Progenitor cell of endocrine pancreas (in vitro differentiated cells): ENCODE measurements around the gene CYP2W1. TPM values are rescaled to one million over a fixed set of nuclear protein-coding genes. Genes with fewer than 3 reads are reported as not detected.

Experiments used
- DNase-seq: peaks from one replicate; pipeline ENCODE4 v3.0.0; 2021; ENCODE audit warnings: low spot score; ENCODE audit not compliant: unreplicated experiment
- H3K27ac Mint-ChIP-seq: 2 replicates; pipeline ENCODE4 v1.8.0; 2021; ENCODE audit warnings: mild to moderate bottlenecking, moderate library complexity, mixed read lengths
- H3K27me3 Mint-ChIP-seq: 2 replicates; pipeline ENCODE4 v1.8.0; 2021; ENCODE audit warnings: mixed read lengths
- H3K36me3 Mint-ChIP-seq: 2 replicates; pipeline ENCODE4 v1.8.0; 2022; ENCODE audit warnings: mixed read lengths; ENCODE audit not compliant: insufficient read depth
- H3K4me1 Mint-ChIP-seq: 2 replicates; pipeline ENCODE4 v1.8.0; 2021; ENCODE audit warnings: low read depth, mixed read lengths
- H3K4me3 Mint-ChIP-seq: 2 replicates; pipeline ENCODE4 v1.8.0; 2021; ENCODE audit warnings: low read depth, mild to moderate bottlenecking, moderate library complexity, mixed read lengths
- H3K9me3 Mint-ChIP-seq: 2 replicates; pipeline ENCODE4 v1.8.0; 2021; ENCODE audit warnings: low read depth, mixed read lengths
- total RNA-seq: library from RNA; stranded (reverse); gene quantifications from 2 replicates; pipeline ENCODE4 v1.2.1, GENCODE V29; 2021
- TF ChIP-seq, protein P1 (sequence below): fragments of 200-600 bp; sonication (generic); IDR thresholded peaks from one replicate; pipeline ENCODE4 v1.5.0; 2021; ENCODE audit warnings: antibody characterized with exemption, mild to moderate bottlenecking; ENCODE audit not compliant: unreplicated experiment

Gene CYP2W1
- total RNA-seq, 1 donor from 2014 or later = 1.2 TPM

DNA sequence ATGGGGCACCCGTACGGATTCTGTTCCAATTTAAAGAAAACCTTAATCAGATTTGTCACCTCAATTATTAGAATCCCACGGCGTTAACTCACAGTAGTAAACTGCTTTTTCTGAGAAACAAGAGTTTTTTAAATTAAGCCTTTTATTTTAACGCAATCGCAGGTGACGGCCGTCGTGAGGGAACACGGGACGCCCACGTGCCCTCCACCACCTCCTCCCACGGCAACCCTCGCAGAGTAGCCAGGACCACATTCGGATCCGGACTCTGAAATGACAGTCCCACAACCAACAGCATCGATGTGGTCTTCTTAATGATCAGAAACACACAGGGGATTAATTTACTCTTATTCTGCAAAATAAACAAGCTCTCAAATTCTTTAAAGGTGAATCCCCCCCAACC is 39.4 kb downstream of the CYP2W1 start:
- H3K27me3 Mint-ChIP-seq = no peaks in the 10 kb centered on the region
- no peak for DNase-seq
- H3K4me1 Mint-ChIP-seq = peaks cover 6% of the 10 kb centered on the region
- no peak overlapping the region for H3K27ac Mint-ChIP-seq
- H3K36me3 Mint-ChIP-seq = peaks cover 19% of the 10 kb centered on the region
- no peak overlapping the region for H3K4me3 Mint-ChIP-seq
- H3K9me3 Mint-ChIP-seq = no peaks in the 10 kb centered on the region
- TF ChIP-seq, protein P1, sequence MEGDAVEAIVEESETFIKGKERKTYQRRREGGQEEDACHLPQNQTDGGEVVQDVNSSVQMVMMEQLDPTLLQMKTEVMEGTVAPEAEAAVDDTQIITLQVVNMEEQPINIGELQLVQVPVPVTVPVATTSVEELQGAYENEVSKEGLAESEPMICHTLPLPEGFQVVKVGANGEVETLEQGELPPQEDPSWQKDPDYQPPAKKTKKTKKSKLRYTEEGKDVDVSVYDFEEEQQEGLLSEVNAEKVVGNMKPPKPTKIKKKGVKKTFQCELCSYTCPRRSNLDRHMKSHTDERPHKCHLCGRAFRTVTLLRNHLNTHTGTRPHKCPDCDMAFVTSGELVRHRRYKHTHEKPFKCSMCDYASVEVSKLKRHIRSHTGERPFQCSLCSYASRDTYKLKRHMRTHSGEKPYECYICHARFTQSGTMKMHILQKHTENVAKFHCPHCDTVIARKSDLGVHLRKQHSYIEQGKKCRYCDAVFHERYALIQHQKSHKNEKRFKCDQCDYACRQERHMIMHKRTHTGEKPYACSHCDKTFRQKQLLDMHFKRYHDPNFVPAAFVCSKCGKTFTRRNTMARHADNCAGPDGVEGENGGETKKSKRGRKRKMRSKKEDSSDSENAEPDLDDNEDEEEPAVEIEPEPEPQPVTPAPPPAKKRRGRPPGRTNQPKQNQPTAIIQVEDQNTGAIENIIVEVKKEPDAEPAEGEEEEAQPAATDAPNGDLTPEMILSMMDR = no peak

DNA sequence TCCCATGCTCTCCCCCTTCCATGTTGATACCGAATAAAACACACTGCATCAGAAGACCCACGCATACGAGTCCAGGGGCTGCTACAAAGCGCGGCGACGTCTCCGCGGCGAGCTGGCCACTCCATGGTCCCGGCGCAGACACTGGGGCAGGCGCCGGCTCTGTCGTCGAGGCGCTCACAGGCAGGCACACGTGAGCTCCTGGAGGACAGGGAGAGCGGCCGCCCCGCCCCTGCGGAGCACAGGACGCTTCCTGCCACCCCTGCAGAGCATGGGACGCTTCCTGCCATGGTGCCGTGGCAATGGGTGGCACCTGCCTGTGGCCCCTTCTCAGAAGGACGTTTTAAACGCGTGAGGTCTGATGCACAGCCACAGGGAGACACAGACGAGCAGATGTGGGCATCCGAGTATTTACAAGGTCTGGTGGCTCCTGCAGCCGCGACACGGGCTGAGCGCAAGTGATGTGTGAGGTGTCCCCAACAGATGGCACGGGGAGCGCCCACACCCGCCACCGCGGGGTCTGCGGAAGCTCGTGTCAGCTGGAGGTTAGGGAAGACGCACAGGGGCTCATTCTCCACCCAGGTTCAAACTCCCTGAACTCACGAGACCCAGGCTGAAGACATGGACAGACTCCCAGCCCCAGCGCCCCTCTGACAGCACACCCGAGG is 40.0 kb downstream of the CYP2W1 start:
- TF ChIP-seq, protein P1 = no peak
- H3K9me3 Mint-ChIP-seq = no peaks in the 10 kb centered on the region
- H3K27ac Mint-ChIP-seq = no peak overlapping the region
- no peak overlapping the region for H3K4me3 Mint-ChIP-seq
- H3K36me3 Mint-ChIP-seq = peaks cover 18% of the 10 kb centered on the region
- peaks cover 8% of the 10 kb centered on the region for H3K4me1 Mint-ChIP-seq
- H3K27me3 Mint-ChIP-seq = no peaks in the 10 kb centered on the region
- no peak for DNase-seq

DNA sequence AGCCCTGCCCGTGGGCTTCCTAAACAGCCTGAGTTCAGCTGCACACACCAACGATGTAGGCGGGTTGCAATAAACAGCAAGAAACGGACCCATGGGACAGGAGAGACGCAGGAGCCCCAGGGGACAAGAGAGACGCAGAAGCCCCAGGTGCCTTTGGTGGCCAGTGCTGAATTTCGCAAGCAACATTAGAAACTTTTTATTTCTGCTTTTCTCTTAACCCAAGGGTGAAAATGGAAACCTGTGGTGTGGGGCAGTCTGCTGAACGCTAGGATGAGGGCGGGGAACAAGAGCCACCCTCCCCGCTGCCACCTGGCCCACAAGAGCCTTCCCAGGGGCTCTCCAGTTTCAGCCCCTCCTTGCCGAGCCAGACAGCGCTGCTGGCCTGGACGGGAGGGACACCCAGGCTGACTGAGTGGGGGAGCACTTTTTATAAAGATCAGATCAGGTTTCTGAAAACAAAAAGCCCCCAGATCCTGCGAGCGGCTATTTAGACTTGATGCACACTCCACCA is 41.4 kb downstream of the CYP2W1 start:
- Mint-ChIP-seq H3K4me3 (no peak overlapping the region), H3K9me3 (no peaks in the 10 kb centered on the region), H3K4me1 (peaks cover 14% of the 10 kb centered on the region), H3K27me3 (no peaks in the 10 kb centered on the region), H3K36me3 (peaks cover 15% of the 10 kb centered on the region), H3K27ac (no peak overlapping the region)
- TF ChIP-seq, protein P1 = no peak
- DNase-seq = no peak

DNA sequence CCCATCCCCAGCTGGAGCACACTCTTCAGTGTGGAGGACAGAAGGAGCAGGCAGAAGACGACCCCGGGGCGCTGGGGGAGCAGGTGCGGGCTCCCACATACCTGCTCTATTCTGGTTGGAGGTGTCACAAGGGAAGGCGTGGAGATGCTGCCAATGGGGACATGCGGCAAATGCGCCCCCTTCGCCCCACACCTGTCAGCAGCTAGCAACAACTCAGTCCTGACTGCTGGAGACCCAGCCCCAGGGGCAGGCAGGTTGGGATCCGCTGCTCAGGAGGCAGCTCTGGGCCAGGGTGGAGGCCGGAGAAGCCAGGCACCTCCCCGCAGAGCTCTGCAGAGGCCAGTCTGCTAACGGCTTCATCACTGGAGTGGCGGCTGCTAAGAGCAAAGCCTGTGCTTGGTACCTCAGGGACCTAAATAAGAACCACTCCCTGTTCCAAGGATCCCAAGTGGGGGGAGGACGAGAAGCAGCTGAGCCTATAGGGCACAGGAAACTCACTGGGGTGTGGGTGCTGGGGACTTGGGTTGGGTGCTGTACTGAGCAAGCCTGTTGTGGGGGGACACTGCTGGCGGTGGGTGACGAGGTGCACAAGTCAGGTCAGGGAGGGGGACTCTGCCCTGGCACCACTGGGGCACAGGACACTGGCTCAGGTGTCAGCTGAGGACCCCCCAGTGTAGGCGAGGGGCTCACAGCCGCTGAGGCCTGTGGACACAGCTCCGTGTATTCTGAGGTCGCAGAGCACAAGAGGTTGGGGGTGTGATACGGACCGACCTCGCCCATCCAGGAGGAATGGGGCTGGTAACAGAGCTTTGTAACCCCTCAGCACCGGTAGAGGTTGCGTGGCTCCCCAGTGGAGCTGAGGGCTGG is 42.1 kb downstream of the CYP2W1 start:
- H3K4me3 Mint-ChIP-seq = no peak overlapping the region
- DNase-seq = no peak
- H3K27me3 Mint-ChIP-seq = no peaks in the 10 kb centered on the region
- TF ChIP-seq, protein P1 = no peak
- H3K27ac Mint-ChIP-seq = no peak overlapping the region
- peaks cover 17% of the 10 kb centered on the region for H3K4me1 Mint-ChIP-seq
- peaks cover 15% of the 10 kb centered on the region for H3K36me3 Mint-ChIP-seq
- H3K9me3 Mint-ChIP-seq = no peaks in the 10 kb centered on the region

DNA sequence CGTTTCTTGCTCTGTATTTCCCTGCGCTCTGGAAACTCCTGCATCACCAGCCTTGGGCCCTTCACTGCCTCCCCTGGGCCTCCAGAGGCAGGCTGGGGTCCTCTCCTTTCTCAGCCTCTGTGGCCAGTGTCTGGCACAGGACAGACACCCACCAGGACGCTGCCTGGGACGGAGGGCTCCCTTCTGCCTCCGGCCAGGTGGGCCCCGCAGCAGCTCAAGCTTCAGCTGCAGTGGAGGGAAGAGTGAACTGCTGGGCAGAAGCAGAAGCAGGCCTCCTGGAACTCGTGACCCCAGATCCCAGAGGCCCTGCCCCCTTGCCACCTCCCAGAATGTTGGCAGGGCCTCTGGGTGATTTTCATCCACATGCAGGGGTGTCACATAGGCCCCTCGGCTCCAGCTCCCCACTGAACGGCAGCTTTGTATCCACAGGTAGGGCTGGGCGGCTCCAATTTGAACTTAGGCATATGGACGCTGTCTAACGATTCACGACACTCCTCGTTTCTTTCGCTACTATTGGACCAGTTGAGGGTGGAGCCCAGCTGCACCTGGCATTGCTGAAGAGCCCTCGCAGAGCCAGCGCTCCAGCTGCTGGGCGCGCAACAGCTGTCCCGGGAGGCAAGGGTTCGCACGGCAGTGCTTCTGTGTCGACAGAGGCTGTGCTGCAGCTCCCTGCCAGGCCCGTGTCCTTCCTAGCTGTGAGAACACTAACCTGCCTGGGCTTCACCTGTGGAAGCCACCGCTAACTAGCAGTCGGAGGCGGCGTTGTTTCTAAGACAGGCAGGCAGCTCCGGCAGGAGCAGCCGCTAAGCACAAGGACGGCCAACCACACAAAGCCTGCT is 43.0 kb downstream of the CYP2W1 start:
- Mint-ChIP-seq H3K36me3 (peaks cover 15% of the 10 kb centered on the region), H3K4me3 (peak overlapping the region; percentile 19), H3K27me3 (no peaks in the 10 kb centered on the region), H3K27ac (peak overlapping the region; percentile 25), H3K4me1 (peaks cover 17% of the 10 kb centered on the region), H3K9me3 (no peaks in the 10 kb centered on the region)
- TF ChIP-seq, protein P1 = no peak
- no peak for DNase-seq
